ENCODE data around the gene NCK2. TPM values are rescaled to one million over a fixed set of nuclear protein-coding genes. Genes with fewer than 3 reads are reported as not detected.

NCK2 gene
- total RNA-seq, 6 experiments from 2014 or later, result 18.6 to 20.2 (median 19.8) TPM

DNA sequence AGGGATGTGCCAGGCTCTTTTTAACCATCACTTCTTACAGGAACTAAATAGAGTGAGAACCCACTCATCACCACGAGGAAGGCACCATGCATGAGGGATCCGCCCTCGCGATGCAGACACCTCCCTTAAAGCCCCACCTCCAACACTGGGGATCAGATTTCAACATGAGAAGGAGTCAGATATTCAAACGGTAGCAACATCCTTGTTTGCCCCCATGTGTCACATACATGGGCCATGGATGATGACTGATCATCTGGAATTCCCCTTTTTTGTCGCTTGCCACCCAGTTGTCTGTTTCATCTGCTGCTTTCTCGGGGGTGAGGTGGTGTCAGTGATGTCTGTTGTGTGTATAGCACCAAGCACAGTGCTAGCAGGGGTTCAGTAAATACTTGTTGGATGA is 57.9 kb downstream of the NCK2 start:
- H3K27me3 Mint-ChIP-seq (ENCODE audit: insufficient read depth), result peaks cover 1% of the 10 kb centered on the region
- TF ChIP-seq, protein P1, sequence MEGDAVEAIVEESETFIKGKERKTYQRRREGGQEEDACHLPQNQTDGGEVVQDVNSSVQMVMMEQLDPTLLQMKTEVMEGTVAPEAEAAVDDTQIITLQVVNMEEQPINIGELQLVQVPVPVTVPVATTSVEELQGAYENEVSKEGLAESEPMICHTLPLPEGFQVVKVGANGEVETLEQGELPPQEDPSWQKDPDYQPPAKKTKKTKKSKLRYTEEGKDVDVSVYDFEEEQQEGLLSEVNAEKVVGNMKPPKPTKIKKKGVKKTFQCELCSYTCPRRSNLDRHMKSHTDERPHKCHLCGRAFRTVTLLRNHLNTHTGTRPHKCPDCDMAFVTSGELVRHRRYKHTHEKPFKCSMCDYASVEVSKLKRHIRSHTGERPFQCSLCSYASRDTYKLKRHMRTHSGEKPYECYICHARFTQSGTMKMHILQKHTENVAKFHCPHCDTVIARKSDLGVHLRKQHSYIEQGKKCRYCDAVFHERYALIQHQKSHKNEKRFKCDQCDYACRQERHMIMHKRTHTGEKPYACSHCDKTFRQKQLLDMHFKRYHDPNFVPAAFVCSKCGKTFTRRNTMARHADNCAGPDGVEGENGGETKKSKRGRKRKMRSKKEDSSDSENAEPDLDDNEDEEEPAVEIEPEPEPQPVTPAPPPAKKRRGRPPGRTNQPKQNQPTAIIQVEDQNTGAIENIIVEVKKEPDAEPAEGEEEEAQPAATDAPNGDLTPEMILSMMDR (IDR thresholded peaks at IDR 0.05), result no peak
- H3K27ac Mint-ChIP-seq, result no peak overlapping the region
- H3K36me3 Mint-ChIP-seq (ENCODE audit: low read depth), result peaks cover 4% of the 10 kb centered on the region; the same call in 1 of the 2 replicates
- no peak for DNase-seq
- peaks cover 31% of the 10 kb centered on the region for H3K4me1 Mint-ChIP-seq (ENCODE audit: low read depth)
- H3K9me3 Mint-ChIP-seq, result no peaks in the 10 kb centered on the region
- H3K4me3 Mint-ChIP-seq, result no peak overlapping the region

DNA sequence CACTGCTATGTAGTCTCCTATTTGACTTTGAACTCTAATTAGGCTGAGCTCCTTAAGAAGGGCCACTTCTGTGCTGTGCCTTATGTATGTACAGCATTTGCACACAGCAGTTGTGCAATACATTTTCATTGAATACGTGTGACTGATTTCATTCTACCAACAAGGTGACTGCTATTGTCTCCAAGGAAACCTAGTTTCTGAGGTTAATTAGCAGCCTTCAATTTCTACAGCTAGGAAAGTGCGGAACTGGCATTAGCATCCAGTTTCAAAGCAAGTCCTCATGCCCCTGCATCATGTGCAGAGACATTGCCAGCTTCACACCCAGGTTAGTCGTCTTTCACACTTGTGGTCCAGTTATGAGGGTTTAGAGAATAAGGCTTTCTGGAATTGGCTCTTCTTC is 58.6 kb downstream of the NCK2 start:
- Mint-ChIP-seq H3K27me3 (ENCODE audit: insufficient read depth) (peaks cover 1% of the 10 kb centered on the region), H3K36me3 (ENCODE audit: low read depth) (peaks cover 4% of the 10 kb centered on the region; the same call in 1 of the 2 replicates), H3K9me3 (no peaks in the 10 kb centered on the region), H3K4me3 (no peak overlapping the region), H3K27ac (no peak overlapping the region), H3K4me1 (ENCODE audit: low read depth) (peaks cover 24% of the 10 kb centered on the region)
- TF ChIP-seq, protein P1 (IDR thresholded peaks at IDR 0.05), result no peak
- DNase-seq, result no peak

DNA sequence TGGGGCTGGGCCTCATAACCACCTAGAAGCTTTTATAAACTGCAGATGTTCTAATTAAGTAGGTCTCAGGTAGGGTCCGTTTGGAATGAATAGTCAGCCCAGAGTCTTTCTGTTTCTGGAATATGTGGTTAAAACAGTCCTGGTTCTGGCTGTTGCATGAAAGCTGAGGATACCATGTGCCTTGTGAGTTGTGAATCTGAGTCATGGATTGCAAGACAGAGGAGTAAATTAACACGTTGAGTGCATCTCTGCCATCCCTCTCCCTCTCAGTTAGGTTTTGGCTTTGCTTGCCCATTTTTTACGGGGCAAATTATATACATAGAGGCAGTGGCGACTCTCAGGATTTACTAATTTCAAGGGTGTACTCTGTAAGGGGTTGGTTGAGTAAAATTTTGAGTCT is 59.1 kb downstream of the NCK2 start:
- no peak overlapping the region for H3K27ac Mint-ChIP-seq
- peaks cover 1% of the 10 kb centered on the region for H3K27me3 Mint-ChIP-seq (ENCODE audit: insufficient read depth)
- peaks cover 4% of the 10 kb centered on the region; the same call in 1 of the 2 replicates for H3K36me3 Mint-ChIP-seq (ENCODE audit: low read depth)
- no peak overlapping the region for H3K4me3 Mint-ChIP-seq
- TF ChIP-seq, protein P1 (IDR thresholded peaks at IDR 0.05), result no peak
- no peaks in the 10 kb centered on the region for H3K9me3 Mint-ChIP-seq
- DNase-seq, result no peak
- H3K4me1 Mint-ChIP-seq (ENCODE audit: low read depth), result peaks cover 19% of the 10 kb centered on the region

DNA sequence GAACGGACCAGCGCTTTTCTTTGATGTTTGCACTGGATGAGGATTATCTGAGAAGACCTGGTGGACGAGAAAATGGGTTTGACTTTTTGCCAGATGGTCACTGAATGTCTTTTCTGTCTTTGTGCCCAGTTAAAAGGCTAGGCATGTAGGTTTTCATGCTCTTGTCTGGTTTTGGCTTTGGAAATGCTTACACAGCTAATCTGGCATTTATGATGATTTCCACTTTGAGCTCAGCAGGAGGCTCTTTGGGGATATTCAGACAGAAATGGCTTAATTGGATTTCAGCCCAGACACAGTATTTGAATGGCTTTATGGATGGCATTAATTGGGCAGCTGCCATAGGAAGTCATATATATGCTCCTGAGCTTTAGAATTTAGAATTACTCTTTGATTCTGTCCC is 59.6 kb downstream of the NCK2 start:
- Mint-ChIP-seq H3K4me1 (ENCODE audit: low read depth) (peaks cover 15% of the 10 kb centered on the region), H3K27me3 (ENCODE audit: insufficient read depth) (no peaks in the 10 kb centered on the region; the same call in 1 of the 2 replicates), H3K4me3 (no peak overlapping the region), H3K9me3 (no peaks in the 10 kb centered on the region), H3K36me3 (ENCODE audit: low read depth) (peaks cover 4% of the 10 kb centered on the region; the same call in 1 of the 2 replicates), H3K27ac (no peak overlapping the region)
- TF ChIP-seq, protein P1 (IDR thresholded peaks at IDR 0.05), result no peak
- DNase-seq, result no peak

DNA sequence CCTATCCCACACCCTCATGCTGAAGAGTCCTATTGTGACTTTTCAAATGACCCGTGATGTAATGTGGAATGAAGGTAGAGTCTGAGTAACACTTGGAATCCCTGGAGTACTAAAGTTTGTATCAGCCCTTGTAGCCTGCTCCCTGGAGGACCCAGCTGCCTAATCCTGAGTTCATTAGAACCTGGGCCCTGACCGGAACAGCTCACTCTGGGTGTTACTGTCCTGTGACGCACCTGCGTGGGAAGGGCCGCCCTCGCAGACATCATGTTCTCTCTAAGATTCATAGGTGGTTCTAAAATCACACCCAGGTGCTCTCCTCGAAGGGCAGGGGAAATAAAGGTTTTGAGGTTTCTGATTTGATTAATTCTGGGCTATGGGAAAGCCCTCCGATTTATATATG is 62.3 kb downstream of the NCK2 start:
- Mint-ChIP-seq H3K36me3 (ENCODE audit: low read depth) (no peaks in the 10 kb centered on the region), H3K4me1 (ENCODE audit: low read depth) (peaks cover 13% of the 10 kb centered on the region), H3K4me3 (no peak overlapping the region), H3K9me3 (no peaks in the 10 kb centered on the region), H3K27ac (no peak overlapping the region), H3K27me3 (ENCODE audit: insufficient read depth) (peaks cover 2% of the 10 kb centered on the region; the same call in 1 of the 2 replicates)
- DNase-seq, result no peak
- TF ChIP-seq, protein P1 (IDR thresholded peaks at IDR 0.05), result no peak

Measured in HFFc6 (cell line).